Thymus (tissue), 11 donors: ENCODE measurements around the gene GARNL3. TPM values are rescaled to one million over a fixed set of nuclear protein-coding genes. Genes with fewer than 3 reads are reported as not detected.

Source experiments
- DNase-seq, 9 donors: peaks; one replicate each; pipeline ENCODE4 v3.0.0-alpha.2; 2013; ENCODE audit warnings: low spot score in 9 of 9, low read depth in 6 of 9, missing footprints in 1 of 9
- H3K27ac ChIP-seq, 2 donors: one replicate each; pipeline ENCODE4 v1.5.1; 2013; ENCODE audit warnings: control low read depth in 1 of 2, low read depth in 1 of 2, low read length in 1 of 2, mild to moderate bottlenecking in 1 of 2, moderate library complexity in 1 of 2
- H3K27me3 ChIP-seq, 2 donors: one replicate each; pipeline ENCODE4 v1.5.1; 2013; ENCODE audit warnings: low read length in 1 of 2; ENCODE audit not compliant: control insufficient read depth in 2 of 2, insufficient read depth in 1 of 2
- H3K36me3 ChIP-seq, 2 donors: one replicate each; pipeline ENCODE4 v1.5.1; 2013; ENCODE audit warnings: low read length in 1 of 2, mild to moderate bottlenecking in 1 of 2, moderate library complexity in 1 of 2; ENCODE audit not compliant: control insufficient read depth in 2 of 2, insufficient read depth in 2 of 2
- H3K4me1 ChIP-seq, 2 donors: one replicate each; pipeline ENCODE4 v1.5.1; 2013; ENCODE audit warnings: low read length in 2 of 2; ENCODE audit not compliant: control insufficient read depth in 2 of 2, insufficient read depth in 2 of 2
- H3K4me3 ChIP-seq, 2 donors: one replicate each; pipeline ENCODE4 v1.5.1; 2013; ENCODE audit warnings: low read length in 2 of 2, control low read depth in 1 of 2, mild to moderate bottlenecking in 1 of 2
- H3K9me3 ChIP-seq, 2 donors: one replicate each; pipeline ENCODE4 v1.5.1; 2013; ENCODE audit warnings: low read length in 1 of 2, mild to moderate bottlenecking in 1 of 2; ENCODE audit not compliant: control insufficient read depth in 2 of 2, insufficient read depth in 1 of 2
- WGBS: extraction: QIAGEN DNeasy Blood & Tissue Kit; methylation state at CpG from one replicate; pipeline ENCODE4 v1.1.7; 2013; 5-methylcytosine and 5-hydroxymethylcytosine counted together
- polyA plus RNA-seq: library from polyadenylated mRNA; stranded (reverse); fragments of 200-250 nt; gene quantifications from one replicate; pipeline ENCODE4 v1.2.3, GENCODE V29; 2013
- total RNA-seq: library from RNA; stranded (reverse); fragments of 120-200 nt; gene quantifications from one replicate; pipeline ENCODE4 v1.2.4, GENCODE V29; 2013
- donor health status: healthy.

Gene GARNL3
- total and polyA plus RNA-seq, 2 donors = 1.5 to 2.2 TPM

DNA sequence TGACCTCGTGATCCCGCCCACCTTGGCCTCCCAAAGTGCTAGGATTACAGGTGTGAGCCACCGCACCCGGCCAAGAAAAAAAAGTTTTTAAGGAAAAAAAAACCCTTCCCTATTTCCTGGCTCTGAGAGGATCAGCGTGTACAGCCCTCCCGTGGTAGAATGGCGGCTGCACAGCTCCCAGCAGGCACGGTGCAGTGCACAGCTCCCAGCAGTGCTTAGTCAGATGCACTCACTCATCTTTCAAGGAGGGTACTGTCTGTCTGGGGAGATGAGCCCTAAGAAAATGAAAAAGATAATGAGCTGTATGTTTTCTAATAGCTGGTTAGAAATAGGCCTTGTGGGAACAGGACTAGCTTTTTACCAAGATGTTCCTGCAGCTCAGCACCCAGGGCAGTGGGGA lies 95.7 kb downstream of the GARNL3 start:
- DNase-seq = no peak
- Histone ChIP-seq H3K27me3 (peaks cover 14 to 57% of the 10 kb centered on the region in 2 donors), H3K4me1 (peaks cover 0 to 3% of the 10 kb centered on the region in 2 donors), H3K36me3 (no peaks in the 10 kb centered on the region), H3K9me3 (peaks cover 0 to 4% of the 10 kb centered on the region in 2 donors), H3K4me3 (no peak overlapping the region), H3K27ac (no peak overlapping the region)
- 83% methylated on average over 8 of the region's 8 CpGs for WGBS

DNA sequence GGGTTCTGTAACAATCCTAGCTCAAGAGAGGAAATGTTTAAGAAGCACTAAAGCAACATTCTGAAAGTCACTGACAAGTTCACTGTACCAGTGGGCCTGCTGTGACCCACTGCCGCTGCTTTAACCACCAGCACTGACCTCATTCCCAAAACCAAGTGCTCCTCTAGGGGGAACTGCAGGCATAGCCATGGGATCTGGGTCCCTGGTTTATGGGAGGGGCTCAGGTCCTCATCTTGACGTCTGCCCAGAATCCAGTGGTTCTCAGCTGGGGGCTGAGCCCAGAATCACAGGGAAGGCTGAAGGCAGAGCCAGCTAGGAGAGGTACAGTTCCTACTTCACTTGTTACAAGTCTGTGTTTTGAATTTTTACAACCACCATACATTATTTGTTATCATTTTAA lies 96.3 kb downstream of the GARNL3 start:
- no peak overlapping the region for H3K27ac ChIP-seq
- WGBS = 85% methylated on average over 2 of the region's 2 CpGs

DNA sequence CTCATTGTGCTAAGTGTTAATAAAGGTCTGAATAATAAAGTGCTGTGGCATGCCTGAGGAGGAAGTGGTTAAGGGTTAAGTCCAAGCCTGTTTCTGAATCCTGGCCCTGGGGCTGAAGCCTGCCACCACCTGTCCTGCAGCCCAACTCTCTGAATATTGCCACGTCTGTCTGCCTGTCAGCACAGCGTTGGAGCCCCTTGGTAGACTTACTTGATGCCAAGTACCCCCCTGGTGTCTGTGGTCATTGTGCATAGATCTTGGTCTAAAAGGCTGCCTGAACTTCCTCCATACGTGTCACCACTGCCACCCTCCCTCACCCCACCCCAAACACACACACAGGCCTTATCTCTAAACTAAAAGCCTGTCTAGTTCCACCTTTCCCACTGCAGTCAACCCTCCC lies 97.0 kb downstream of the GARNL3 start:
- Histone ChIP-seq H3K27ac (no peak overlapping the region), H3K9me3 (peaks cover 0 to 4% of the 10 kb centered on the region in 2 donors)
- DNase-seq = no peak

More for the DNA sequence above, 96.3 kb downstream of the GARNL3 start:
- Histone ChIP-seq H3K4me1 (peaks cover 0 to 3% of the 10 kb centered on the region in 2 donors), H3K4me3 (no peak overlapping the region), H3K27me3 (peaks cover 14 to 59% of the 10 kb centered on the region in 2 donors), H3K36me3 (no peaks in the 10 kb centered on the region), H3K9me3 (peaks cover 0 to 4% of the 10 kb centered on the region in 2 donors)
- DNase-seq = no peak

DNA sequence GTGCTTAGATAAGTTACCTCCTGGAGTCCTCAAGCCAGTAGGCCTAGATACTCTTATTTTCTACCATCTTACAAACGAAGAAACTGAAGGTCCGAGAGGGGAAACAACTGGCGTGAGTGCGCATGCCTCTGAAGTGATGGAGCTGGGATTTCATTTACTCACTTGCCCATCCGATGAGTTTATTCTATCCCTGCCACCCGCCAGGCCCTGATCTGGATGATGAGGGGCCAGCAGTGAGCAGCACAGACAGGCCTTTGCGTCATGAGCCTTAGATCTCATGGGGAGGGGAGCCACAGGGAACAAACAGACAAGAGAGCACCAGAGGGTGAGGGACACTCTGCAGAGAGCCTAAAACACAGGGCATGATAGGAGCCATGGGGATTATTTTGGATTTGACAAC lies 98.3 kb downstream of the GARNL3 start:
- Histone ChIP-seq H3K4me3 (no peak overlapping the region), H3K4me1 (peaks cover 0 to 3% of the 10 kb centered on the region in 2 donors), H3K9me3 (peaks cover 0 to 4% of the 10 kb centered on the region in 2 donors), H3K36me3 (no peaks in the 10 kb centered on the region), H3K27me3 (peaks cover 14 to 58% of the 10 kb centered on the region in 2 donors), H3K27ac (no peak overlapping the region)
- no peak for DNase-seq
- 83% methylated on average over 7 of the region's 7 CpGs for WGBS

More for the DNA sequence above, 97.0 kb downstream of the GARNL3 start:
- peaks cover 0 to 3% of the 10 kb centered on the region in 2 donors for H3K4me1 ChIP-seq
- WGBS = 12% methylated on average over 3 of the region's 3 CpGs
- H3K27me3 ChIP-seq = peaks cover 14 to 58% of the 10 kb centered on the region in 2 donors
- H3K4me3 ChIP-seq = no peak overlapping the region
- no peaks in the 10 kb centered on the region for H3K36me3 ChIP-seq

DNA sequence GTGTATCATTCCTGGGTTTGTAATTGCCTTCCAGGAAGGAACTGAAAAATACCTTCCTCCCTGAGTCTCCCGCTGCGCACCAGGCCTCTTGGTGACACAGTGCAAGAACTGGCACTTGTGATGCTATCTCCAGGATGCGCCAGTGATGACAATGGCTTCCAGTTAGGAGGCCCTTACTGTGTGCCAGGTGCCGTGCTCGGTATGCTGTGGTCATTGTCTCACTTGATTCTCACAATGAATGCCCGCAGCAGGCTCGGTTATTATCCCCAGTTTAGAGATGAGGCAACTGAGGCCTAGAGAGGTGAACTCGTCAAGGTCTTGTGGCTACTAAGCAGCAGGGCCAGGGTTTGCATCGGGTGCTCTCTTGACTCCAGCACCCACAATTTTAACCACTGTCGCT lies 100.9 kb downstream of the GARNL3 start:
- H3K36me3 ChIP-seq = no peaks in the 10 kb centered on the region
- H3K4me3 ChIP-seq = no peak overlapping the region
- H3K4me1 ChIP-seq = peaks cover 0 to 3% of the 10 kb centered on the region in 2 donors
- H3K9me3 ChIP-seq = no peaks in the 10 kb centered on the region
- no peak overlapping the region for H3K27ac ChIP-seq
- WGBS = 97% methylated on average over 10 of the region's 10 CpGs
- DNase-seq = no peak
- H3K27me3 ChIP-seq = peaks cover 26 to 74% of the 10 kb centered on the region in 2 donors

DNA sequence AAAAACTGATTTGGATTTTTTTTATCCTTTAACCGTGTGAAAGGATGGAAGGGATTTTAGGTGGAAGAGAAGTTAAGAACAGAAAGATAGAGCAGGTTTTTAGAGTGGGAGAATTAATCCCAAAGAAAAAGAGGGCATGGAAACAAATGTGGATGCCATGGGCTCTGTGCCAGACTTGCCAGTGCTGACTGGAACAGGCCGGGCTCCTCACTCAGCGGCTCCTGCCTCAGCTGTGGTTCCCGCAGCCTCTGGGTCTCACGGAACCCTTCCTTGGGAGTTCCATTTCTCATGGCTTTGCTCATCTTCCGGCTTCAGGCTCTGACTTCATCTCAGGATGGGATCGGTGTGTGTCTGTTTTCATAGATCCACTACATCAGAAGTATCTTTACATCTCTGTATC lies 102.0 kb downstream of the GARNL3 start:
- DNase-seq = no peak
- no peak overlapping the region for H3K27ac ChIP-seq
- peaks cover 31 to 75% of the 10 kb centered on the region in 2 donors for H3K27me3 ChIP-seq
- H3K4me3 ChIP-seq = no peak overlapping the region
- no peaks in the 10 kb centered on the region for H3K4me1 ChIP-seq
- no peaks in the 10 kb centered on the region for H3K36me3 ChIP-seq
- 97% methylated on average over 7 of the region's 7 CpGs for WGBS
- H3K9me3 ChIP-seq = no peaks in the 10 kb centered on the region

DNA sequence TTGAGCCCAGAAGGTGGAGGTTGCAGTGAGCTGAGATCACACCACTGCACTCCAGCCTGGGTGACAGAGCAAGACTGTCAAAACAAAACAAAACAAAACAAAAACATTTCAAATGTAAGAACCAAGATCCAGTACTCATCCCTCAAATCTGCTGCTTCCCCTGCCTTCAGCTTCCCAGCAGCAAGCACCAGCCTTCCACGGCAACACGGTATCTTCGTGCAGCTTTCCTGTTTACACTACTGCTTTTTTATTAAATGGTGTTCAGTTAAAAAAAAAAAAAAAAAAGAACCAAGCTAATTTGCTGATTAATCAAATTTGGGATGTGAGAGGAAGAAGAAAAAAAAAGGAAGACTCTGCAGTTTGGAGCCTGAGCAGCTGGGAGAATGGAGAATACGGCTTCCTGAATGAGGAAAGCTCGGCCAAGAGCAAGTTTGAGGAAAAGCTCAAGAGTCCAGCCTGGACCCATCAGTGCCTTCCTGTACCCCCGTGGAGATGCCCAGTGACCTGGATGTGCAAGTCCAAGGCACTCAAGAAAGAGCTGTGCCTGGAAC lies 104.4 kb downstream of the GARNL3 start:
- H3K9me3 ChIP-seq = no peaks in the 10 kb centered on the region
- DNase-seq = no peak
- H3K4me1 ChIP-seq = no peaks in the 10 kb centered on the region
- no peaks in the 10 kb centered on the region for H3K36me3 ChIP-seq
- 60% methylated on average over 6 of the region's 6 CpGs for WGBS
- no peak overlapping the region for H3K4me3 ChIP-seq
- H3K27ac ChIP-seq = no peak overlapping the region
- H3K27me3 ChIP-seq = peaks cover 32 to 77% of the 10 kb centered on the region in 2 donors

DNA sequence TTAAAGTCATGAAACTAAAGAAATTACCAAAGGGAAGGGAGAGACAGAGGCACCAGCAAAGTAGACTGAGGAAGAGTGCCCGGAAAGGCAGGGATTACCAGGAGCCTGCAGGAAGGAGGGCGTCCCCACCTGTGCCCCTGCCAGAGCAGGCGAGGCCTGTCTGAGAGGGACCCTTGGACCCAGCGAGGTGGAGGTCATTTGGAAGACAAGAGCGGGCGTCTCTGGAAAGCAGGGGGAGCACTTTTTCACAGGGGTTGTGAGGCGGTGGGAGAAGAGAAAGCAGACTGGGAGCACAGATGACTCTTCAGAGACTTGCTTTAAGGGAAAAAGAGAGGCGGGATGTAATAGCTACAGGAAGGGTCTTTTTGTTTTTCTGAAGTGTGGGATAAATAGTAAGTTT lies 104.9 kb downstream of the GARNL3 start:
- Histone ChIP-seq H3K4me3 (no peak overlapping the region), H3K36me3 (no peaks in the 10 kb centered on the region), H3K4me1 (no peaks in the 10 kb centered on the region), H3K9me3 (no peaks in the 10 kb centered on the region), H3K27ac (no peak overlapping the region), H3K27me3 (peaks cover 28 to 74% of the 10 kb centered on the region in 2 donors)
- DNase-seq = no peak
- WGBS = 97% methylated on average over 8 of the region's 8 CpGs

DNA sequence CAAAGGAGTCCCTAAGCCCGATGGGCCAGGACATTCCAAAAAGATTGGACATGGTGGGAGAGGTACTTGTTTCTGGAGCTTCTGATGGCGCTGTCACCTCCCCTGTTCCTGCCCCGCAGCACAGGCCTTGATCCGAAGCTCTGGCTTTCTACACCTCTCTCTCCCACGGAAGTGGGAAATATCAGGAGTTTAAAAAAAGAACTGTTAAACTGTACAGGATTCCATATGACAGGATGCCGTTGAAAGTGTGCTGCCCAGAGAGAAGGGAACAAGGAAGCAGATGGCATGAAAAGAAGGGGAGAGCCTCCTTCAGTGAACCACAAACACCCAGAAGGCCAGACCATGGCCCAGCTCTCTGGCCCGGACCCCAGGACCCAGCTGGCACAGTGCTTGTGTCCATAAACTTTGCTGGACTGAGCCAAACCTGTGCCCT lies 105.6 kb downstream of the GARNL3 start:
- Histone ChIP-seq H3K36me3 (no peaks in the 10 kb centered on the region), H3K4me3 (no peak overlapping the region), H3K27ac (no peak overlapping the region), H3K9me3 (no peaks in the 10 kb centered on the region), H3K4me1 (no peaks in the 10 kb centered on the region), H3K27me3 (peaks cover 25 to 76% of the 10 kb centered on the region in 2 donors)
- DNase-seq = no peak
- 21% methylated on average over 7 of the region's 7 CpGs for WGBS
